H1 (cell line): ENCODE results near the gene GABARAPL2. TPM values are rescaled to one million over a fixed set of nuclear protein-coding genes. Genes with fewer than 3 reads are reported as not detected.

ENCODE experiments used
- FOSL1 ChIP-seq: IDR thresholded peaks from 2 replicates; pipeline ENCODE4 v1.6.1; 2011; ENCODE audit warnings: mild to moderate bottlenecking, low read depth, low read length, moderate library complexity; ENCODE audit not compliant: insufficient read depth
- KDM5A ChIP-seq: fragments of 200-600 bp; IDR thresholded peaks from 2 replicates; pipeline ENCODE4 v1.7.1; 2012; ENCODE audit warnings: mild to moderate bottlenecking, low read length, inconsistent platforms, mixed read lengths
- SP4 ChIP-seq: IDR thresholded peaks from 2 replicates; pipeline ENCODE4 v1.6.1; 2012; ENCODE audit warnings: low read length, inconsistent platforms
- YY1 ChIP-seq: IDR thresholded peaks from 2 replicates; pipeline ENCODE4 v1.6.1; 2011; ENCODE audit warnings: low read depth, mild to moderate bottlenecking, low read length
- polyA plus RNA-seq, 7 experiments: library from polyadenylated mRNA; depleted of rRNA in 3 of 7; stranded (reverse) in 5 of 7; unstranded in 2 of 7; fragments of >200 nt in 5 of 7; fragments of 200-250 nt in 2 of 7; gene quantifications; 1 replicate in 5 of 7; 2 replicates in 1 of 7; 4 replicates in 1 of 7; pipeline versions ENCODE4 v1.2.1 to v1.2.3, GENCODE V29; 2011 to 2013; ENCODE audit warnings: missing spikeins in 2 of 7, mixed read lengths in 2 of 7
- total RNA-seq: library from RNA; stranded (reverse); fragmentation: NEBNext Ultra II Directional; extraction: Animal tissue kit (Norgen Biotek cat#: 25700); gene quantifications from 2 replicates; pipeline ENCODE4 v1.2.1, GENCODE V29; 2021

Gene GABARAPL2
- total and polyA plus RNA-seq, 2 of the 8 experiments (the other 6 are each of a cell fraction or from before 2014, with no cell fraction given), result 65.8 to 71.3 TPM

GRCh38 chr16:75616521-75617010 is 50.4 kb downstream of the GABARAPL2 start (continued):
- TF ChIP-seq KDM5A, result no peak
- no peak for TF ChIP-seq SP4
- TF ChIP-seq FOSL1, result no peak
- no peak for TF ChIP-seq YY1
- TF ChIP-seq, all 59 proteins: peak for 0
